Measurements from ENCODE around the gene ANGPT4. TPM values are rescaled to one million over a fixed set of nuclear protein-coding genes. Genes with fewer than 3 reads are reported as not detected.

ANGPT4 gene
- total RNA-seq, 4 donors from 2014 or later, result 0.04 to 0.15 (median 0.10) TPM; not detected in 1

DNA sequence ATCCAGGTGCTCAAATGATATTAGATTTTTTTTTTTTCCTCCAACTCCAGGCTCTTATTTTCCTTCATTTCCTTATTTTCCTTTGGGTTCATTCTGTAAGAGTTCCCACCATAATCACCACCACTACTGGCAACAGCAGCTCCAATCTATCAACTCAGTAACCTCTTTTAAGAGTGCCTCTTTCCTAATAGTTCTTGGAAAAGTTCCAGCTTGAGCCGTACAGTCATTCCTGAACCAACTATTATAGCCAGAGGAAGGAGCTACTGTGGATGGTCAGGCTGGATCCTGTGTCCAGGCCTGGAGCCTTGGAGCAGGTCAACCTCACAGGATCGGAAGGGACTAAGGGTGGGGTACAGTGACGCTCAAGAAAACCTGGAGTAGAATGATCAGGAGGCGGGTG is 4.2 kb upstream of the ANGPT4 start:
- Histone ChIP-seq H3K27me3 (no peaks in the 10 kb centered on the region), H3K27ac (no peak overlapping the region), H3K9me3 (no peaks in the 10 kb centered on the region), H3K36me3 (no peaks in the 10 kb centered on the region), H3K4me3 (no peak overlapping the region), H3K4me1 (peaks cover 0 to 6% of the 10 kb centered on the region in 2 donors)
- in situ Hi-C loops (cut with MboI; ENCODE audit: low sequenced_read_pairs in 4 of 4) (no loop called here), intact Hi-C loops (cut with DNase I; ENCODE audit: low total_unique reads) (loop anchor here (10.0 kb wide), 1 partner anchor 64 kb away; no protein-coding TSS in a partner anchor)
- ATAC-seq (no peak), DNase-seq (no peak)
- TF ChIP-seq POLR2A (IDR thresholded peaks at IDR 0.05), result no peak
- TF ChIP-seq, protein P1, sequence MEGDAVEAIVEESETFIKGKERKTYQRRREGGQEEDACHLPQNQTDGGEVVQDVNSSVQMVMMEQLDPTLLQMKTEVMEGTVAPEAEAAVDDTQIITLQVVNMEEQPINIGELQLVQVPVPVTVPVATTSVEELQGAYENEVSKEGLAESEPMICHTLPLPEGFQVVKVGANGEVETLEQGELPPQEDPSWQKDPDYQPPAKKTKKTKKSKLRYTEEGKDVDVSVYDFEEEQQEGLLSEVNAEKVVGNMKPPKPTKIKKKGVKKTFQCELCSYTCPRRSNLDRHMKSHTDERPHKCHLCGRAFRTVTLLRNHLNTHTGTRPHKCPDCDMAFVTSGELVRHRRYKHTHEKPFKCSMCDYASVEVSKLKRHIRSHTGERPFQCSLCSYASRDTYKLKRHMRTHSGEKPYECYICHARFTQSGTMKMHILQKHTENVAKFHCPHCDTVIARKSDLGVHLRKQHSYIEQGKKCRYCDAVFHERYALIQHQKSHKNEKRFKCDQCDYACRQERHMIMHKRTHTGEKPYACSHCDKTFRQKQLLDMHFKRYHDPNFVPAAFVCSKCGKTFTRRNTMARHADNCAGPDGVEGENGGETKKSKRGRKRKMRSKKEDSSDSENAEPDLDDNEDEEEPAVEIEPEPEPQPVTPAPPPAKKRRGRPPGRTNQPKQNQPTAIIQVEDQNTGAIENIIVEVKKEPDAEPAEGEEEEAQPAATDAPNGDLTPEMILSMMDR (IDR thresholded peaks at IDR 0.05 in 4 of 5, conservative IDR thresholded peaks at IDR 0.05 in 1 of 5), result no peak

DNA sequence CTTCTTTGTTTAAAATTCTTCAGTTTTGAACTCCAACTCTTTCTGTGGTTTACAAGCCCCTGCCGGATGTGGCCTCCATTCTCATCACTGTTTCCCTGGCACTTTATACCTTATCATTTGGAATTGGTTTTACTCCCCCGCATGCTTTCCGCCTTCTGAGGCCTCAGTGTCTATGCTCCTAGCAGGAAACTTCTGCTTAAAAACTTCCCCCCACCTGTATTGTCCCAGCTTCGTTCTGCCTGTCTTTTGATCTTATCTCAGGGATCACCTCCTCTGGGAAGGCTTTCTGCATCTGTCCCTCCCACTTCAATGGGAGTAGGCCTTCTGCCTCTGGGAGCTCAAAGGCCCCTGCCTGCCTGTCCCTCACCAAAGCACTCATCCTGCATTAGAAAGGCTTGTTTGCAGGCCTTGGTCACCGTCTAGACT is 3.4 kb upstream of the ANGPT4 start:
- no peak for ATAC-seq
- Histone ChIP-seq H3K4me3 (no peak overlapping the region), H3K36me3 (no peaks in the 10 kb centered on the region), H3K9me3 (no peaks in the 10 kb centered on the region), H3K27me3 (no peaks in the 10 kb centered on the region), H3K4me1 (peaks cover 0 to 6% of the 10 kb centered on the region in 2 donors), H3K27ac (no peak overlapping the region)
- TF ChIP-seq, protein P1 (IDR thresholded peaks at IDR 0.05 in 4 of 5, conservative IDR thresholded peaks at IDR 0.05 in 1 of 5), result no peak
- TF ChIP-seq POLR2A (IDR thresholded peaks at IDR 0.05), result no peak
- intact Hi-C loops (cut with DNase I; ENCODE audit: low total_unique reads), result no loop called here
- in situ Hi-C loops (cut with MboI; ENCODE audit: low sequenced_read_pairs in 4 of 4), result no loop called here
- DNase-seq, result no peak

DNA sequence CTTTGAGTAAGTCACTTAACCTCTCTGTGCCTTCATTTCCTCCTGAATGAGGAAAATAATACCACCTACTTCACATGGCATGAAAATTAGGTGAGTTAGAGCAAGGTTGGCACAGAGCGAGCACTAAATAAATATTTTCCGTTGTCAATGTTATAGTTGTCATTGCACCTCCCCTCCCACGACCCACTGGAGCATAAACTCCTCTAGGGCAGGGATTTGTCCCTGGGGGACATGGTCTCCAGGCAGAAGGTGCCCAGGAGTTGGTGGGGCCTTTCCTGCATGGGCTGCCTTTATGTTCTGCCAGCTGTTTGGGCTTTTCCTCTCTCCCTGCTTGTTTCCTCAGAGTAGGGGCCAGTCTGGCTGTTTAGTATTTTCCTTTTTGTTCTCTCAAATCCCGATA is 1.3 kb upstream of the ANGPT4 start:
- ATAC-seq (no peak), DNase-seq (no peak)
- Histone ChIP-seq H3K4me3 (no peak overlapping the region), H3K27me3 (no peaks in the 10 kb centered on the region), H3K36me3 (no peaks in the 10 kb centered on the region), H3K9me3 (no peaks in the 10 kb centered on the region), H3K27ac (no peak overlapping the region), H3K4me1 (peaks cover 0 to 6% of the 10 kb centered on the region in 2 donors)
- in situ Hi-C loops (cut with MboI; ENCODE audit: low sequenced_read_pairs in 4 of 4), result no loop called here
- intact Hi-C loops (cut with DNase I; ENCODE audit: low total_unique reads), result no loop called here
- no peak for TF ChIP-seq POLR2A (IDR thresholded peaks at IDR 0.05)
- TF ChIP-seq, protein P1 (IDR thresholded peaks at IDR 0.05 in 4 of 5, conservative IDR thresholded peaks at IDR 0.05 in 1 of 5), result no peak

DNA sequence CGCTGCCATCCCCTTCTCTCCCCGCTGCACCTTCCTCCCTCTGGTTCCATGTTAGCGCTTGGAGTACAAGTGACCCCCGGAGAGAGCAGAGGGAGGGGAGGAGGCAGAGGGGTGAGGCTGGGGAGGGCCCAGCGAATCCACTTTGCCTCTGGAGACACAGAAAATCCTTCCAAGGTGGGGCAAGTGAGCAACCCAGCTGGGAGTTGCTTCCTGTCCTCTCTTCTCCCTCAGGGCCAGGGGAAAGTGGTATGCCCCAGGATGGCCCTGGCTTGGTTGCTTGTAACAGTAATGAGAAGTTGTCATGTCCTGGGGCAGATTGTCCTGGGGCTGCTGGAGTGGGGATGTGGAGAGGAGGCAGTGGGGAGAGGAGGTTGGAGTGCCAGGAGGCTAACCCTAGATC is 691 bp upstream of the ANGPT4 start:
- TF ChIP-seq POLR2A (IDR thresholded peaks at IDR 0.05), result no peak
- H3K4me3 ChIP-seq, result no peak overlapping the region
- H3K4me1 ChIP-seq, result peaks cover 0 to 6% of the 10 kb centered on the region in 2 donors
- H3K27me3 ChIP-seq, result no peaks in the 10 kb centered on the region
- intact Hi-C loops (cut with DNase I; ENCODE audit: low total_unique reads), result no loop called here
- in situ Hi-C loops (cut with MboI; ENCODE audit: low sequenced_read_pairs in 4 of 4), result no loop called here
- H3K27ac ChIP-seq, result no peak overlapping the region
- DNase-seq (no peak), ATAC-seq (no peak)
- H3K9me3 ChIP-seq, result no peaks in the 10 kb centered on the region
- no peaks in the 10 kb centered on the region for H3K36me3 ChIP-seq

DNA sequence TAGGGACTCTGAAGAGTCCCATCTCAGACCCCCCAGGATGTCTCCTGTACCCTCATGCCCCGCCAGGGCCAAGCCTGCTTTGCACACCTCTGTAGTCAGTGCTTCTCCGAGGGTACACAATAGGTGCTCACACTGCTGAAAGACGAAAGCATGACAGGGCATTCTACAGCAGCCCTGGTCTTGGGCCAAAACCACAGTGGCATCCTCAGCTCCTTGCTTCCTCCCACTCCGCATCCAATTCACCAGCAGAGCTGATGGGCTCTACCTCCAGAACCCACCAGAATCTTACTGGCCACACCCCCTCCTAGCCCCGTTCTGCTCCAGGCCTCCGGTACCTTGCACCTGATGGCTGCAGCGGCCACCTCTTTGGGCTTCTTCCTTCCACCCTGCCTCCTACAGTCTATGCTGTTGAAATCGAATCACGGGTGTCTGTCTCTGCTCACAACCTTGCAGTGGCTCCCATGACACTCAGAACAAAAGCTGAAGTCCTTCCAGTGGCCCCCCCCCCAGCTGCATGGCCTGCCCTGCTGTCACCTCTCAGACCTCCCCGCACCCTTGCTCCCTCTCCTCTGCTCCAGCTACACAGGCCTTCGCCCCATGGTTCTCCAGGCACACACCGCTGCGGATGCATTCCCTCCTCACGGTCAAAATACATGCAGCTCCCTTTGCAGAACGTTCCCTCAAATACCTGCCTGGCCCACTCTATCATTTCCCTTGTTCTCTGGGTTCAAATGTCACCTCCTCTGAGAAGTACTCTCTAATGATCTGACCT is 1.2 kb downstream of the ANGPT4 start:
- Histone ChIP-seq H3K36me3 (no peaks in the 10 kb centered on the region), H3K27me3 (no peaks in the 10 kb centered on the region), H3K4me1 (peaks cover 0 to 6% of the 10 kb centered on the region in 2 donors), H3K27ac (no peak overlapping the region), H3K9me3 (no peaks in the 10 kb centered on the region), H3K4me3 (no peak overlapping the region)
- no peak for TF ChIP-seq POLR2A (IDR thresholded peaks at IDR 0.05)
- TF ChIP-seq, protein P1 (IDR thresholded peaks at IDR 0.05 in 4 of 5, conservative IDR thresholded peaks at IDR 0.05 in 1 of 5), result no peak
- DNase-seq (no peak), ATAC-seq (no peak)
- in situ Hi-C loops (cut with MboI; ENCODE audit: low sequenced_read_pairs in 4 of 4) (no loop called here), intact Hi-C loops (cut with DNase I; ENCODE audit: low total_unique reads) (no loop called here)

Measured in gastrocnemius medialis (tissue), 4 donors.